ENCODE results near the gene ADCY2. TPM values are rescaled to one million over a fixed set of nuclear protein-coding genes. Genes with fewer than 3 reads are reported as not detected.
A peak's percentile ranks its signal among the peaks of the same experiment; 100 is the strongest.

The ADCY2 gene
- total RNA-seq, 1 experiment from 2014 or later, result 0.34 TPM

GRCh38 chr5:7813576-7813975 is 417.6 kb downstream of the ADCY2 start:
- CTCF ChIA-PET, result no interaction called here
- no TSS peak for BruUV-seq (replicated peaks)
- H3K27ac ChIP-seq (ENCODE audit: low read depth, low read length, poor library complexity, severe bottlenecking), result no peak overlapping the region
- intact Hi-C loops (cut with micrococcal nuclease; ENCODE audit: unreplicated experiment), result no loop called here
- H3K36me3 ChIP-seq (ENCODE audit: insufficient read depth, low read length, poor library complexity, severe bottlenecking), result no peaks in the 10 kb centered on the region
- H3K4me3 ChIP-seq (ENCODE audit: low read depth, low read length, poor library complexity, severe bottlenecking), result no peak overlapping the region
- POLR2A ChIA-PET (ENCODE audit: low non-redundant PET), result no interaction called here
- no peaks in the 10 kb centered on the region for H3K9me3 ChIP-seq (ENCODE audit: low read depth, low read length, poor library complexity, severe bottlenecking)
- H3K27me3 ChIP-seq (replicated peaks; ENCODE audit: insufficient read depth, low read depth, low read length, poor library complexity), result peaks cover 11% of the 10 kb centered on the region
- DNase-seq (ENCODE audit: low spot score), result no peak
- H3K4me1 ChIP-seq (ENCODE audit: insufficient read depth, low read length, poor library complexity, severe bottlenecking), result no peaks in the 10 kb centered on the region
- TF ChIP-seq EZH2 (IDR thresholded peaks at IDR 0.05; ENCODE audit: borderline replicate concordance, low read depth, low read length, poor library complexity, severe bottlenecking) (no peak), CTCF (conservative IDR thresholded peaks at IDR 0.05; ENCODE audit: low read depth, low read length) (no peak)

- ChIA-PET POLR2A (ENCODE audit: low non-redundant PET) (no interaction called here), CTCF (no interaction called here)
- Histone ChIP-seq H3K27ac (ENCODE audit: low read depth, low read length, poor library complexity, severe bottlenecking) (no peak overlapping the region), H3K9me3 (ENCODE audit: low read depth, low read length, poor library complexity, severe bottlenecking) (no peaks in the 10 kb centered on the region), H3K27me3 (replicated peaks; ENCODE audit: insufficient read depth, low read depth, low read length, poor library complexity) (peaks cover 11% of the 10 kb centered on the region), H3K4me1 (ENCODE audit: insufficient read depth, low read length, poor library complexity, severe bottlenecking) (no peaks in the 10 kb centered on the region), H3K4me3 (ENCODE audit: low read depth, low read length, poor library complexity, severe bottlenecking) (no peak overlapping the region), H3K36me3 (ENCODE audit: insufficient read depth, low read length, poor library complexity, severe bottlenecking) (no peaks in the 10 kb centered on the region)
- intact Hi-C loops (cut with micrococcal nuclease; ENCODE audit: unreplicated experiment), result loop anchor here (5.0 kb wide), 1 partner anchor 553 kb away; no protein-coding TSS in a partner anchor
- no TSS peak for BruUV-seq (replicated peaks)
- DNase-seq (ENCODE audit: low spot score), result no peak
- TF ChIP-seq CTCF (conservative IDR thresholded peaks at IDR 0.05; ENCODE audit: low read depth, low read length) (no peak), EZH2 (IDR thresholded peaks at IDR 0.05; ENCODE audit: borderline replicate concordance, low read depth, low read length, poor library complexity, severe bottlenecking) (no peak)
These were observed 418.9 kb downstream of the ADCY2 start for GRCh38 chr5:7814816-7815215.

GRCh38 chr5:7815892-7816534 is 420.1 kb downstream of the ADCY2 start:
- ChIA-PET CTCF (no interaction called here), POLR2A (ENCODE audit: low non-redundant PET) (no interaction called here)
- H3K27ac ChIP-seq (ENCODE audit: low read depth, low read length, poor library complexity, severe bottlenecking), result no peak overlapping the region
- peaks cover 11% of the 10 kb centered on the region for H3K27me3 ChIP-seq (replicated peaks; ENCODE audit: insufficient read depth, low read depth, low read length, poor library complexity)
- H3K4me1 ChIP-seq (ENCODE audit: insufficient read depth, low read length, poor library complexity, severe bottlenecking), result no peaks in the 10 kb centered on the region
- DNase-seq (ENCODE audit: low spot score), result peak; percentile 76
- intact Hi-C loops (cut with micrococcal nuclease; ENCODE audit: unreplicated experiment), result loop anchor here (5.0 kb wide), 1 partner anchor 554 kb away; no protein-coding TSS in a partner anchor
- H3K9me3 ChIP-seq (ENCODE audit: low read depth, low read length, poor library complexity, severe bottlenecking), result no peaks in the 10 kb centered on the region
- no peak overlapping the region for H3K4me3 ChIP-seq (ENCODE audit: low read depth, low read length, poor library complexity, severe bottlenecking)
- H3K36me3 ChIP-seq (ENCODE audit: insufficient read depth, low read length, poor library complexity, severe bottlenecking), result no peaks in the 10 kb centered on the region
- TF ChIP-seq EZH2 (IDR thresholded peaks at IDR 0.05; ENCODE audit: borderline replicate concordance, low read depth, low read length, poor library complexity, severe bottlenecking) (no peak), CTCF (conservative IDR thresholded peaks at IDR 0.05; ENCODE audit: low read depth, low read length) (peak; percentile 92)
- BruUV-seq (replicated peaks), result no TSS peak
